Measurements from ENCODE around the gene PIH1D1.
A peak's percentile ranks its signal among the peaks of the same experiment; 100 is the strongest.

The PIH1D1 gene

GRCh38 chr19:49434907-49435583 is 16.6 kb downstream of the PIH1D1 start:
- no peak for DNase-seq (ENCODE audit: low read depth)
- TF ChIP-seq, protein P1, sequence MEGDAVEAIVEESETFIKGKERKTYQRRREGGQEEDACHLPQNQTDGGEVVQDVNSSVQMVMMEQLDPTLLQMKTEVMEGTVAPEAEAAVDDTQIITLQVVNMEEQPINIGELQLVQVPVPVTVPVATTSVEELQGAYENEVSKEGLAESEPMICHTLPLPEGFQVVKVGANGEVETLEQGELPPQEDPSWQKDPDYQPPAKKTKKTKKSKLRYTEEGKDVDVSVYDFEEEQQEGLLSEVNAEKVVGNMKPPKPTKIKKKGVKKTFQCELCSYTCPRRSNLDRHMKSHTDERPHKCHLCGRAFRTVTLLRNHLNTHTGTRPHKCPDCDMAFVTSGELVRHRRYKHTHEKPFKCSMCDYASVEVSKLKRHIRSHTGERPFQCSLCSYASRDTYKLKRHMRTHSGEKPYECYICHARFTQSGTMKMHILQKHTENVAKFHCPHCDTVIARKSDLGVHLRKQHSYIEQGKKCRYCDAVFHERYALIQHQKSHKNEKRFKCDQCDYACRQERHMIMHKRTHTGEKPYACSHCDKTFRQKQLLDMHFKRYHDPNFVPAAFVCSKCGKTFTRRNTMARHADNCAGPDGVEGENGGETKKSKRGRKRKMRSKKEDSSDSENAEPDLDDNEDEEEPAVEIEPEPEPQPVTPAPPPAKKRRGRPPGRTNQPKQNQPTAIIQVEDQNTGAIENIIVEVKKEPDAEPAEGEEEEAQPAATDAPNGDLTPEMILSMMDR (IDR thresholded peaks at IDR 0.05; ENCODE audit: insufficient read depth, low read depth, low read length, missing control alignments), result no peak
- no peak overlapping the region for H3K4me3 ChIP-seq (ENCODE audit: low read length)

DNA sequence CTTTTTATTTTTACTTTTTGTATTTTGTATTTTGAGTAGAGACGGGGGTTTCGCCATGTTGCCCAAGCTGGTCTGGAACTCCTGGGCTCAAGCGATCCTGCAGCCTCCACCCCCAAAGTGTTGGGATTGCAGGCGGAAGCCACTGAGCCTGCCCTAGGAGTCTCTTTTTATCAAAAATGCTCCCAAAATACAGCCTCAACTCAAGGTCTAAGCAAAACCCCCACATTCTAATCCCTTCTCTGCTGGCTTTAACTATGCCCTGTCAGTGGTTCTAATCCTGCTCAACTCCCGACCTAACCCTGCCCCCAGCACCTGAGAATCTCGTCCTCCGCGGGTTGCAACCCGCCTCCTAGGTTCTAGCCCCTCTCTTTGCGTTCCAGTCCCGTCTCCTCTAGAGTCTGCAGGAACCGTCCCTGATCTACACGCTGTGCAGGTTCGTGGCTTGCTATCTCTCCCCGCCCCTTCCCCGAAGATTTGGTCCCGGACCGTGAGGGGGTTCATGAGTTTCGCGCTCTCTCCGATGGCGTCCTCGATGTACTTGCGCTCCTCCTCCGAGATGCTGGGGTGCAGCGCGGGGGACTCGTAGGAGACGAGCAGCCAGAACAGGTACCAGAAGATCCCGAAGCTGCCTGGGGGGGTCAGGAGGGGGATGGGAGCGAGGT is 18.2 kb downstream of the PIH1D1 start:
- no peak for DNase-seq (ENCODE audit: low read depth)
- H3K4me3 ChIP-seq (ENCODE audit: low read length), result no peak overlapping the region
- TF ChIP-seq, protein P1 (IDR thresholded peaks at IDR 0.05; ENCODE audit: insufficient read depth, low read depth, low read length, missing control alignments), result no peak

DNA sequence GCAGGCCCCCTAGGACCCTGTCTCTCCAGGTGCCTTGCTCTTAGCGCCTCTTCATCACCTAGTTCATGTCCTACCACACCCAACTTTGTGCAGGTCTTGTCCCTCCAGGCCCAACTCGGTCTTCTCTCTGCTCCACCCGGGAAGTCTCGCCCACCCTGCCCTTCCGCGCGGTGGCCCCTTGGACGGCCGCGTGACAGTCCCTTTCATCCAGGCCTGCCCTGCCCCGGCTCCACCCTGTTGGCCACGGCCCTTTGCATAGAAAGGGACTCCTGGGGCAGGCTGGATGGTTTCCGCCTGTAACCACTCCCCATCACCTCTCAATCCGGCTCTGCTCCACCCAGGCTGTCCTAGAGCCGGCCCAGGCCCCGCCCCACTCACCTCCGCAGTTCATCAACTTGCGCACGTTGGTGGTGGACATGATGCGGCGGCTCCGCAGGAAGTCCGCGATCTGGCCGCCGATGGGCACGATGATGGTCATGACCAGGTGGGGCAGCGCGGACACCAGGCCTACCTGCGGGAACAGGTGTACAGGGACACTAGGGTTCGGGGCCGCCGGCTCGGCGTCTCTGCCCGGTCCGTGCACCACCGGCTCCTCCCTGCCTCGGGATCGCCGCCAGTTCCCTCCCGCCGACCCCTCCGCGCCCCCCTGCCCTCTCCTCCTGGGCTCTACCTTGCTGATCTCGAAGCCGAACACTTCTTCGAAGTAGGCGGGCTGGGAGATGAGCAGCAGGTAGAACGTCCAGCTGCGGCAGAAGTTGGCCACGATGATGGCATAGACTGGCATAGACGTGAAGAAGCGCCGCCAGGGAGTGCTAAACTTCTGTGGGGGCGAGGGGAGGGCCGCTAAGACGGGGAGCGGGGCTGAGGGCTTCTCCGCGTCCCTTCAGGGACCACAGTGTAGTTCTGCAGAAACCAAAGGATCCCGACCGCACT is 19.2 kb downstream of the PIH1D1 start:
- DNase-seq (ENCODE audit: low read depth), result peak; percentile 41
- H3K4me3 ChIP-seq (ENCODE audit: low read length), result no peak overlapping the region
- TF ChIP-seq, protein P1 (IDR thresholded peaks at IDR 0.05; ENCODE audit: insufficient read depth, low read depth, low read length, missing control alignments), result no peak

- TF ChIP-seq, protein P1 (IDR thresholded peaks at IDR 0.05; ENCODE audit: insufficient read depth, low read depth, low read length, missing control alignments), result no peak
- no peak overlapping the region for H3K4me3 ChIP-seq (ENCODE audit: low read length)
- DNase-seq (ENCODE audit: low read depth), result no peak
Measured at GRCh38 chr19:49431330-49431749, 20.3 kb downstream of the PIH1D1 start.

DNA sequence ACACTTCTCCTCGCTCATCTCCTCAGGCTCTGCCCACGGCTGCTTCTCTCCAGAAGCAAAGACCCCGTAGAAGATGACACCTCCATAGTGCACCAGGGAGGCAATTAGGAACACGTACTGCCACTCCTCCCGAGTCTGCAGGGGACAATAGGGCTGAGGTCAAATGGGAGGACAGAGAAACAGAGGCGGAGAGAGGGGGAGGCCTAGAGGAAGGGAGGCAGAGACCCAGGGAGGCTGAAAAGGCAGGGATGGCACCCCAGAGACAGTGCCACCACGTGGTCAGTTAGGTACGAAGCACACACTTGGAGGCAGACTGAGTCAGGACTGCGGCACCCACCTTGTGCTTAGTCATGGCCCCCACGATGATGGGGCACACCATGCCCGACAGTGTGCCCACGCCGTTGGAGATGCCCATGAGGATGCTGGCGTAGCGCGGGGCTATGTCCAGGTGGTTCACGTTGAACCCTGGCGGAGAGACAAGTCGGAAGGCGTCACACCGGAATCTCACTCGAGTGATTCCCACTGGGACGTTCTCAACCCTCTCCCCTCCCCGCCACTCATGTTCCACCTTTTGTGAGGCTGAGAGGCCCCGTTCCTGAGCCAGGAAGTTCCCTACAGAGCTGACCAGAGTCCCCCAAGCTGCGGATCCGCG is 20.8 kb downstream of the PIH1D1 start:
- DNase-seq (ENCODE audit: low read depth), result no peak
- TF ChIP-seq, protein P1 (IDR thresholded peaks at IDR 0.05; ENCODE audit: insufficient read depth, low read depth, low read length, missing control alignments), result peak; percentile 24
- no peak overlapping the region for H3K4me3 ChIP-seq (ENCODE audit: low read length)

DNA sequence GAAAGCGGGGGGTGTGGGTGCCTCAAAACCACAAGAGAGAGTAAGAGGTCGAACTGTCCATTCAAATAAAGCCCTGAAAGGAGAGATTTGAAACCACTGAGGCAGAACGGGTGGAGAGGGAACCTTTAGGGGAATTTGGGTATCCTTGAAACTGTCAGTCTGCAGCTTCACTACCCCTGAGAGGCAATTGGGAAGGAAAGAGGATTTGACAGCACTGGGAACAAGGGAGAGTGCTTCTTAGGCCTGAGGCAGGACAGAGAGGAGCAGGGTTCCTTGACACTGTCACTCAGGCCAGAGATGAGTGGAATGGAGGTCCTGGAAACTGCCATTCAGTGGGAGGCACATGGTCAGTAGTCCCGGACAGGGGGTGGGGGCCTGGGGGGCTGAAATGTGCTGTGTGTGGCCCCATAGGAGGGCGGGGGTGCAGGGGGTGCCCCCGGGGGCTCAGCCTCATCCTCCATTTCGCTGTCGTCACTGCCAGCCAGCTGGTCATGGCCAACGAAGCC is 21.4 kb downstream of the PIH1D1 start:
- no peak overlapping the region for H3K4me3 ChIP-seq (ENCODE audit: low read length)

More for the DNA sequence above, 21.4 kb downstream of the PIH1D1 start:
- TF ChIP-seq, protein P1 (IDR thresholded peaks at IDR 0.05; ENCODE audit: insufficient read depth, low read depth, low read length, missing control alignments), result no peak
- DNase-seq (ENCODE audit: low read depth), result no peak
